HEK293 (cell line): Measurements from ENCODE around the gene CD99L2.
A peak's percentile ranks its signal among the peaks of the same experiment; 100 is the strongest.

Experiments
- CTCF ChIA-PET: fragments of 350-600 bp; formaldehyde crosslinking; extraction: SDS; loops from one replicate; lab custom pipeline; 2021; ENCODE audit warnings: antibody characterized with exemption; lab: Yijun Ruan, JAX
- POLR2A ChIA-PET: fragments of 300-600 bp; formaldehyde crosslinking; extraction: SDS; loops from one replicate; lab custom pipeline; 2020; ENCODE audit warnings: antibody characterized with exemption, inconsistent platforms; lab: Yijun Ruan, JAX
- H3K27ac ChIP-seq: fragments of 200-500 bp; sonication (Bioruptor generic); 2 replicates; pipeline ENCODE4 v1.5.1; 2014; ENCODE audit warnings: low read depth, low read length, control low read depth, inconsistent platforms; ENCODE audit errors: extremely low read depth
- H3K36me3 ChIP-seq, 2 experiments: fragments of 200-500 bp in 1 of 2; sonication (Bioruptor generic) in 1 of 2; 1 replicate in 1 of 2; 2 replicates in 1 of 2; pipeline ENCODE4 v1.5.1; 2014 to 2017; ENCODE audit warnings: inconsistent platforms in 2 of 2, low read length in 2 of 2; ENCODE audit not compliant: control insufficient read depth in 2 of 2, insufficient read depth in 1 of 2
- H3K4me1 ChIP-seq: fragments of 200-500 bp; sonication (Bioruptor generic); 2 replicates; pipeline ENCODE4 v1.5.1; 2014; ENCODE audit warnings: mild to moderate bottlenecking, low read length, inconsistent platforms; ENCODE audit not compliant: control insufficient read depth, insufficient read depth
- H3K4me3 ChIP-seq: 2 replicates; pipeline ENCODE4 v1.5.1; 2011; ENCODE audit warnings: low read depth, mild to moderate bottlenecking, control low read depth, low read length, moderate library complexity
- H3K9me3 ChIP-seq: fragments of 200-500 bp; sonication (Bioruptor generic); 2 replicates; pipeline ENCODE4 v1.5.1; 2014; ENCODE audit warnings: low read depth, low read length, inconsistent platforms; ENCODE audit not compliant: control insufficient read depth, insufficient read depth
- GLIS1 ChIP-seq: fragments of 450-650 bp; formaldehyde crosslinking; IDR thresholded peaks from 2 replicates; pipeline ENCODE4 v1.5.1; 2016; ENCODE audit warnings: missing biosample characterization, missing genetic modification characterization
- PRDM2 ChIP-seq: fragments of 450-650 bp; formaldehyde crosslinking; IDR thresholded peaks from 2 replicates; pipeline ENCODE4 v1.5.1; 2016; ENCODE audit warnings: missing biosample characterization, missing genetic modification characterization, borderline replicate concordance
- TRIM28 ChIP-seq: IDR thresholded peaks from 2 replicates; pipeline ENCODE4 v1.6.1; 2011; ENCODE audit warnings: low read length, control low read depth, borderline replicate concordance
- TSHZ1 ChIP-seq: fragments of 450-650 bp; formaldehyde crosslinking; IDR thresholded peaks from 2 replicates; pipeline ENCODE4 v1.5.1; 2016; ENCODE audit warnings: missing biosample characterization, missing genetic modification characterization, borderline replicate concordance
- YY2 ChIP-seq: fragments of 450-650 bp; formaldehyde crosslinking; IDR thresholded peaks from 2 replicates; pipeline ENCODE4 v1.5.1; 2016; ENCODE audit warnings: missing biosample characterization, missing genetic modification characterization
- ZBTB17 ChIP-seq: fragments of 450-650 bp; formaldehyde crosslinking; IDR thresholded peaks from 2 replicates; pipeline ENCODE4 v1.5.1; 2016; ENCODE audit warnings: missing biosample characterization, missing genetic modification characterization
- ZIC2 ChIP-seq: fragments of 450-650 bp; formaldehyde crosslinking; IDR thresholded peaks from 2 replicates; pipeline ENCODE4 v1.5.1; 2016; ENCODE audit warnings: missing biosample characterization, missing genetic modification characterization
- ZNF510 ChIP-seq: fragments of 450-650 bp; formaldehyde crosslinking; IDR thresholded peaks from 2 replicates; pipeline ENCODE4 v1.5.1; 2018; ENCODE audit warnings: mild to moderate bottlenecking, missing genetic modification characterization, missing biosample characterization; ENCODE audit not compliant: insufficient replicate concordance
- ZNF513 ChIP-seq: fragments of 450-650 bp; IDR thresholded peaks from 2 replicates; pipeline ENCODE4 v1.5.1; 2018; ENCODE audit warnings: missing biosample characterization, missing genetic modification characterization
- ZNF596 ChIP-seq: fragments of 450-650 bp; IDR thresholded peaks from 2 replicates; pipeline ENCODE4 v1.5.0; 2018; ENCODE audit warnings: missing biosample characterization, mild to moderate bottlenecking, missing genetic modification characterization, moderate library complexity
- ZNF654 ChIP-seq: fragments of 450-650 bp; formaldehyde crosslinking; IDR thresholded peaks from 2 replicates; pipeline ENCODE4 v1.5.1; 2016; ENCODE audit warnings: low read depth, missing biosample characterization, missing genetic modification characterization
- ZNF791 ChIP-seq: fragments of 450-650 bp; formaldehyde crosslinking; IDR thresholded peaks from 2 replicates; pipeline ENCODE4 v1.5.1; 2016; ENCODE audit warnings: missing biosample characterization, missing genetic modification characterization

CD99L2 gene

GRCh38 chrX:150934453-150934852 lies 36.0 kb upstream of the CD99L2 start:
- H3K27ac ChIP-seq, result no peak overlapping the region
- POLR2A ChIA-PET, result interaction anchor here (1.0 kb wide), 1 partner anchor 9 kb away, joined by 3 read pairs; no protein-coding TSS in a partner anchor
- no peak overlapping the region for H3K4me3 ChIP-seq
- H3K9me3 ChIP-seq, result no peaks in the 10 kb centered on the region
- CTCF ChIA-PET, result interaction anchor here (1.0 to 1.6 kb wide), 3 partner anchors 25 to 162 kb away, joined by 3 to 4 read pairs (median 4); no protein-coding TSS in a partner anchor
- H3K36me3 ChIP-seq, result no peaks in the 10 kb centered on the region
- H3K4me1 ChIP-seq, result no peaks in the 10 kb centered on the region
- TF ChIP-seq ZIC2 (tag by site-specific recombination), result peak; percentile 72
- TF ChIP-seq TRIM28, result no peak
- peak; percentile 46; the same call in 1 of the 2 replicates for TF ChIP-seq GLIS1 (tag by site-specific recombination)
- no peak for TF ChIP-seq TSHZ1

- Histone ChIP-seq H3K4me3 (no peak overlapping the region), H3K4me1 (no peaks in the 10 kb centered on the region), H3K27ac (no peak overlapping the region), H3K36me3 (no peaks in the 10 kb centered on the region), H3K9me3 (no peaks in the 10 kb centered on the region)
- CTCF ChIA-PET, result interaction anchor here (1.0 to 1.6 kb wide), 2 partner anchors 48 to 162 kb away, joined by 4 read pairs; no protein-coding TSS in a partner anchor
- TF ChIP-seq ZNF596 (tag by site-specific recombination) (no peak), ZBTB17 (peak; percentile 30; the same call in 1 of the 2 replicates), YY2 (tag by site-specific recombination) (no peak), ZNF791 (tag by site-specific recombination) (no peak), ZNF654 (no peak), ZNF513 (tag by site-specific recombination) (no peak), ZNF510 (tag by site-specific recombination) (no peak), PRDM2 (tag by site-specific recombination) (no peak)
- POLR2A ChIA-PET, result interaction anchor here (1.0 kb wide), 1 partner anchor 9 kb away, joined by 3 read pairs; no protein-coding TSS in a partner anchor
These were observed 35.5 kb upstream of the CD99L2 start for GRCh38 chrX:150933945-150934350.
